IMR-90 (cell line): Measurements from ENCODE around the gene SPATA16. TPM values are rescaled to one million over a fixed set of nuclear protein-coding genes. Genes with fewer than 3 reads are reported as not detected.

Source experiments
- ATAC-seq: fragments of 200-7000 bp; cut with Tn5 transposase; 2 replicates; pipeline ENCODE4 v1.9.1; 2020; ENCODE audit warnings: low read depth, mild to moderate bottlenecking, moderate library complexity
- BruUV-seq: library from RNA; stranded (reverse); fragments of 400-500 nt; replicated peaks from 2 replicates; lab custom pipeline; 2021; lab: Mats Ljungman, UMichigan
- CTCF ChIA-PET: fragments of 300-600 bp; formaldehyde crosslinking; extraction: SDS; loops from one replicate; lab custom pipeline; 2021; ENCODE audit warnings: antibody characterized with exemption; lab: Yijun Ruan, JAX
- POLR2A ChIA-PET: fragments of 300-600 bp; sonication (Branson Sonifier 250); formaldehyde crosslinking; loops from one replicate; lab custom pipeline; 2022; ENCODE audit warnings: antibody characterized with exemption; ENCODE audit not compliant: unreplicated experiment; lab: Charles Lee
- DNase-seq: peaks from one replicate; pipeline ENCODE4 v3.0.0; 2013
- H2AFZ ChIP-seq: replicated peaks from 2 replicates; pipeline ENCODE3; 2013; ENCODE audit warnings: low read length, mild to moderate bottlenecking; ENCODE audit not compliant: poor library complexity
- H2AK5ac ChIP-seq: 2 replicates; pipeline ENCODE4 v1.6.1; 2013; ENCODE audit warnings: low read depth, low read length, inconsistent platforms
- H2AK9ac ChIP-seq: replicated peaks from 2 replicates; pipeline ENCODE3; 2013; ENCODE audit warnings: mild to moderate bottlenecking, low read depth, low read length, moderate library complexity; ENCODE audit not compliant: poor library complexity
- H2BK120ac ChIP-seq: 2 replicates; pipeline ENCODE4 v1.6.1; 2013; ENCODE audit warnings: low read depth, low read length, inconsistent platforms
- H2BK15ac ChIP-seq: 3 replicates; pipeline ENCODE4 v1.6.1; 2013; ENCODE audit warnings: low read depth, low read length, inconsistent platforms
- H2BK20ac ChIP-seq: 2 replicates; pipeline ENCODE4 v1.6.1; 2013; ENCODE audit warnings: low read depth, mild to moderate bottlenecking, inconsistent platforms, low read length, moderate library complexity
- H2BK5ac ChIP-seq: 2 replicates; pipeline ENCODE4 v1.6.1; 2013; ENCODE audit warnings: mild to moderate bottlenecking, low read depth, low read length, inconsistent platforms; ENCODE audit not compliant: poor library complexity, severe bottlenecking
- H3K14ac ChIP-seq: replicated peaks from 2 replicates; pipeline ENCODE4 v1.6.1; 2013; ENCODE audit warnings: low read depth, low read length, inconsistent platforms
- H3K18ac ChIP-seq: 2 replicates; pipeline ENCODE4 v1.6.1; 2013; ENCODE audit warnings: low read depth, low read length, control low read depth
- H3K23ac ChIP-seq: 2 replicates; pipeline ENCODE4 v1.6.1; 2013; ENCODE audit warnings: low read depth, low read length, inconsistent platforms
- H3K27ac ChIP-seq: 2 replicates; pipeline ENCODE4 v1.5.1; 2013; ENCODE audit warnings: mild to moderate bottlenecking, control low read depth, low read length; ENCODE audit not compliant: insufficient read depth
- H3K27me3 ChIP-seq: 2 replicates; pipeline ENCODE4 v1.6.1; 2013; ENCODE audit warnings: low read length; ENCODE audit not compliant: control insufficient read depth, insufficient read depth
- H3K36me3 ChIP-seq: 2 replicates; pipeline ENCODE4 v1.6.1; 2013; ENCODE audit warnings: low read length, mixed read lengths; ENCODE audit not compliant: control insufficient read depth, insufficient read depth
- H3K4ac ChIP-seq: 2 replicates; pipeline ENCODE4 v1.6.1; 2013; ENCODE audit warnings: low read depth, low read length, inconsistent platforms
- H3K4me1 ChIP-seq: 2 replicates; pipeline ENCODE4 v1.6.1; 2013; ENCODE audit warnings: low read length, mixed read lengths; ENCODE audit not compliant: control insufficient read depth, insufficient read depth
- H3K4me2 ChIP-seq: 2 replicates; pipeline ENCODE4 v1.6.1; 2013; ENCODE audit warnings: low read depth, mild to moderate bottlenecking, control low read depth, low read length, moderate library complexity
- H3K4me3 ChIP-seq: 2 replicates; pipeline ENCODE4 v1.5.1; 2013; ENCODE audit warnings: low read depth, mild to moderate bottlenecking, control low read depth, low read length, moderate library complexity; ENCODE audit not compliant: insufficient read depth
- H3K56ac ChIP-seq: 2 replicates; pipeline ENCODE4 v1.6.1; 2013; ENCODE audit warnings: low read length, inconsistent platforms; ENCODE audit not compliant: insufficient read depth; ENCODE audit errors: extremely low read depth
- H3K79me1 ChIP-seq, 2 experiments: 2 replicates each; pipeline ENCODE4 v1.6.1; 2013; ENCODE audit warnings: low read length in 2 of 2, inconsistent platforms in 1 of 2, low read depth in 1 of 2
- H3K9ac ChIP-seq: 2 replicates; pipeline ENCODE4 v1.6.1; 2013; ENCODE audit warnings: low read depth, low read length, control low read depth
- H3K9me1 ChIP-seq: 2 replicates; pipeline ENCODE4 v1.6.1; 2013; ENCODE audit warnings: low read length, inconsistent platforms; ENCODE audit not compliant: insufficient read depth
- H3K9me3 ChIP-seq: 2 replicates; pipeline ENCODE4 v1.6.1; 2013; ENCODE audit warnings: low read length; ENCODE audit not compliant: control insufficient read depth, insufficient read depth
- H4K20me1 ChIP-seq: 2 replicates; pipeline ENCODE4 v1.6.1; 2013; ENCODE audit warnings: low read length, inconsistent platforms; ENCODE audit not compliant: insufficient read depth
- H4K5ac ChIP-seq: 2 replicates; pipeline ENCODE4 v1.6.1; 2013; ENCODE audit warnings: mild to moderate bottlenecking, low read depth, low read length, control low read depth
- H4K8ac ChIP-seq, 2 experiments: 2 replicates each; pipeline ENCODE4 v1.6.1; 2013; ENCODE audit warnings: low read depth in 2 of 2, low read length in 2 of 2, control low read depth in 1 of 2, inconsistent platforms in 1 of 2
- H4K91ac ChIP-seq: 2 replicates; pipeline ENCODE4 v1.6.1; 2013; ENCODE audit warnings: low read depth, low read length, inconsistent platforms; ENCODE audit not compliant: insufficient read depth
- BHLHE40 ChIP-seq: fragments of 150-350 bp; IDR thresholded peaks from 2 replicates; pipeline ENCODE4 v1.6.1; 2016; ENCODE audit warnings: mild to moderate bottlenecking, low read depth, low read length
- CEBPB ChIP-seq: IDR thresholded peaks from 2 replicates; pipeline ENCODE4 v1.6.1; 2012; ENCODE audit warnings: low read depth, low read length, improper control_type of control experiment
- CHD1 ChIP-seq: IDR thresholded peaks from 2 replicates; pipeline ENCODE4 v1.6.1; 2012; ENCODE audit warnings: low read depth, low read length, improper control_type of control experiment
- CTCF ChIP-seq: conservative IDR thresholded peaks from 2 replicates; pipeline ENCODE4 v1.5.1; 2012; ENCODE audit warnings: mild to moderate bottlenecking, low read depth, low read length, improper control_type of control experiment
- ELK1 ChIP-seq: fragments of 150-350 bp; IDR thresholded peaks from 2 replicates; pipeline ENCODE4 v1.6.1; 2016; ENCODE audit warnings: low read depth, mild to moderate bottlenecking, low read length, moderate library complexity, borderline replicate concordance
- FOS ChIP-seq: fragments of 150-350 bp; IDR thresholded peaks from 2 replicates; pipeline ENCODE4 v1.6.1; 2016; ENCODE audit warnings: low read depth, low read length
- MAFK ChIP-seq: IDR thresholded peaks from 2 replicates; pipeline ENCODE4 v1.6.1; 2012; ENCODE audit warnings: low read depth, low read length, improper control_type of control experiment
- MAZ ChIP-seq: IDR thresholded peaks from 2 replicates; pipeline ENCODE4 v1.6.1; 2012; ENCODE audit warnings: low read depth, mild to moderate bottlenecking, low read length, improper control_type of control experiment, moderate library complexity, borderline replicate concordance
- POLR2A ChIP-seq: IDR thresholded peaks from 2 replicates; pipeline ENCODE4 v1.6.1; 2012; ENCODE audit warnings: mild to moderate bottlenecking, low read depth, low read length
- RAD21 ChIP-seq: IDR thresholded peaks from 2 replicates; pipeline ENCODE4 v1.6.1; 2012; ENCODE audit warnings: low read length, improper control_type of control experiment
- RCOR1 ChIP-seq: IDR thresholded peaks from 2 replicates; pipeline ENCODE4 v1.6.1; 2012; ENCODE audit warnings: mild to moderate bottlenecking, low read length, improper control_type of control experiment; ENCODE audit not compliant: insufficient replicate concordance
- RFX5 ChIP-seq: IDR thresholded peaks from 2 replicates; pipeline ENCODE4 v1.8.0; 2012; ENCODE audit warnings: low read depth, mild to moderate bottlenecking, low read length, moderate library complexity
- SMC3 ChIP-seq: fragments of 150-350 bp; IDR thresholded peaks from 2 replicates; pipeline ENCODE4 v1.6.1; 2016; ENCODE audit warnings: low read depth, mild to moderate bottlenecking, antibody characterized with exemption, low read length, moderate library complexity
- WGBS, 2 experiments: methylation state at CpG; one replicate each; pipeline versions ENCODE4 v1.1.5 to v1.1.7; 2013; ENCODE audit warnings: missing lambda C conversion rate in 2 of 2; ENCODE audit not compliant: insufficient read length in 1 of 2; ENCODE audit errors: extremely low coverage in 2 of 2; 5-methylcytosine and 5-hydroxymethylcytosine counted together
- dilution Hi-C: fragments of 300-500 bp; cut with HindIII; formaldehyde crosslinking; loops from one replicate; pipeline ENCODE4 v1.14.3; 2018; ENCODE audit warnings: low sequenced_read_pairs; ENCODE audit not compliant: unreplicated experiment
- in situ Hi-C: fragments of 300-500 bp; cut with MboI; formaldehyde crosslinking; loops from 3 replicates; pipeline ENCODE4 v1.14.3; 2019; ENCODE audit warnings: low sequenced_read_pairs, inconsistent platforms, mixed read lengths
- intact Hi-C: fragments of 100-400 bp; cut with micrococcal nuclease; formaldehyde crosslinking; loops from 2 replicates; pipeline ENCODE4 v1.10.0; 2022
- polyA plus RNA-seq, 3 experiments: library from polyadenylated mRNA; depleted of rRNA; stranded (reverse); fragments of >200 nt; gene quantifications; 2 replicates each; pipeline ENCODE4 v1.2.3, GENCODE V29; 2012; ENCODE audit warnings: low replicate concordance in 1 of 3
- total RNA-seq: library from RNA; depleted of rRNA; stranded (reverse); fragments of >200 nt; gene quantifications from 2 replicates; pipeline ENCODE4 v1.2.3, GENCODE V29; 2012

Gene SPATA16
- total and polyA plus RNA-seq, 2 of the 4 experiments (the other 2 are of a cell fraction): not detected

GRCh38 chr3:173003956-173004355 lies 137.1 kb downstream of the SPATA16 start:
- ChIA-PET POLR2A (no interaction called here), CTCF (no interaction called here)
- Histone ChIP-seq H3K4me3 (no peak overlapping the region), H3K36me3 (no peaks in the 10 kb centered on the region), H3K27me3 (no peaks in the 10 kb centered on the region), H3K23ac (no peak overlapping the region), H2AK9ac (no peak overlapping the region), H4K5ac (no peak overlapping the region), H2BK120ac (no peak overlapping the region), H3K9me3 (no peaks in the 10 kb centered on the region), H2AFZ (no peak overlapping the region), H3K4me2 (no peak overlapping the region), H3K18ac (no peak overlapping the region), H2BK20ac (no peak overlapping the region), H2AK5ac (no peak overlapping the region), H2BK5ac (no peak overlapping the region), H3K4me1 (no peaks in the 10 kb centered on the region), H3K79me1 (no peaks in the 10 kb centered on the region), H3K27ac (no peak overlapping the region), H3K9me1 (no peaks in the 10 kb centered on the region), H4K20me1 (no peaks in the 10 kb centered on the region), H3K14ac (no peak overlapping the region), H4K91ac (no peak overlapping the region), H4K8ac (no peak overlapping the region), H3K56ac (no peak overlapping the region), H3K9ac (no peak overlapping the region), H2BK15ac (no peak overlapping the region), H3K4ac (no peak overlapping the region)
- dilution Hi-C loops (no loop called here), in situ Hi-C loops (no loop called here), intact Hi-C loops (no loop called here)
- ATAC-seq (no peak), DNase-seq (no peak)
- no TSS peak for BruUV-seq
- TF ChIP-seq ELK1 (no peak), MAZ (no peak), SMC3 (no peak), POLR2A (no peak), RFX5 (no peak), FOS (no peak), MAFK (no peak), RCOR1 (no peak), BHLHE40 (no peak), CTCF (no peak), RAD21 (no peak), CEBPB (no peak), CHD1 (no peak)
- WGBS, 2 experiments: no CpG with 5 or more reads among the region's 3 CpGs
